ENCODE measurements around the gene TBCCD1. TPM values are rescaled to one million over a fixed set of nuclear protein-coding genes. Genes with fewer than 3 reads are reported as not detected.

The TBCCD1 gene
- total RNA-seq, 1 donor from 2014 or later = 13.5 TPM

DNA sequence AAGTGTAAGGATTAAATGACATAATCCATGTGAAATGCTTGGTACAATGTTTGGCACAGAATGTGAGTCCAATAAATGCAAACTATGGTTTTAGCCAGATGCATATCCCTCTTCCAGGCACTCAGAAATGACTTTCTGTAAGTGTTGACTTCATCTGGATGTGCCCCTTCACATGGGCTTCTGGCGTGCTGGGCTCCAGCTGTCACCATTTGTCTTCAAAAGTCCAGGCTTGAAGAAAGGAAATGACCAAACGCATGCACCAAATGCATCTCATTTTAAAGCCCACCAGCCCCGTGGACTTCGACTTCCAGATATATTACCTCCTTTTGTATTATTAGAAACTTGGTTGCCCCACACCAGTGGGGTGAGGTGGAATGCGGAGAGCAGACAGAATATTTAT lies 46.7 kb downstream of the TBCCD1 start:
- TF ChIP-seq, protein P1, sequence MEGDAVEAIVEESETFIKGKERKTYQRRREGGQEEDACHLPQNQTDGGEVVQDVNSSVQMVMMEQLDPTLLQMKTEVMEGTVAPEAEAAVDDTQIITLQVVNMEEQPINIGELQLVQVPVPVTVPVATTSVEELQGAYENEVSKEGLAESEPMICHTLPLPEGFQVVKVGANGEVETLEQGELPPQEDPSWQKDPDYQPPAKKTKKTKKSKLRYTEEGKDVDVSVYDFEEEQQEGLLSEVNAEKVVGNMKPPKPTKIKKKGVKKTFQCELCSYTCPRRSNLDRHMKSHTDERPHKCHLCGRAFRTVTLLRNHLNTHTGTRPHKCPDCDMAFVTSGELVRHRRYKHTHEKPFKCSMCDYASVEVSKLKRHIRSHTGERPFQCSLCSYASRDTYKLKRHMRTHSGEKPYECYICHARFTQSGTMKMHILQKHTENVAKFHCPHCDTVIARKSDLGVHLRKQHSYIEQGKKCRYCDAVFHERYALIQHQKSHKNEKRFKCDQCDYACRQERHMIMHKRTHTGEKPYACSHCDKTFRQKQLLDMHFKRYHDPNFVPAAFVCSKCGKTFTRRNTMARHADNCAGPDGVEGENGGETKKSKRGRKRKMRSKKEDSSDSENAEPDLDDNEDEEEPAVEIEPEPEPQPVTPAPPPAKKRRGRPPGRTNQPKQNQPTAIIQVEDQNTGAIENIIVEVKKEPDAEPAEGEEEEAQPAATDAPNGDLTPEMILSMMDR (IDR thresholded peaks at IDR 0.05; ENCODE audit: unreplicated experiment) = no peak
- peaks cover 17% of the 10 kb centered on the region for H3K27me3 Mint-ChIP-seq

DNA sequence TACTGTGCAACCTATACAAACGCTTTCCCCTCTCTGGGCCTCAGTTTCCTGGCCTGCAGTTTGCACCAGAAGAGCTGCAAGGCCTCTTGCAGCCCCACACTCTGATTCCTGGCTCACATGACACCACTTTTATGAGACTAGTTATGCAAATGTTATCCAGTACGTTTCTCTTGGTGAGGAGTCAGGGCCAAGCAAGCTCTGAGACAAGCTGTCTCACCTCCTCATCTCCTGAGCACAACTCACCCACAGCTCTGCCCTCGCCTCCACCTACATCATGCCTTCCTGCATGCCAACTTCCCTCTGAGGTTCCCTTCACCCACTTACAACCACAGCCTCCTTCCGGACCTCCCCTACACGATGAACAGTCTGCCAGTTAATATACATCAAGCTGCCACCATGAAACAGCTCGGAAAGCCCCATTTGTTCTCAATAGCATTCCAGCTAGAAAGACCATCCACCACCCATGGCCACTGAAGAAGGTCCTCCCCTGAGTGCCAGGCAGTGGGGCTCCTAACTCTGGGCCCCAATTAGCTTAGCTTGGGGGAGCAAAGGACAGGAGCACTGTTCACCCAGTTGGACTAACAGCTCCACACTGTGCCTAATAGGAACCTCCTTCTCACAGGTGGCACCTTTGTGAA lies 48.0 kb downstream of the TBCCD1 start:
- no peaks in the 10 kb centered on the region for H3K36me3 Mint-ChIP-seq (ENCODE audit: insufficient read depth)
- H3K27ac Mint-ChIP-seq = no peak overlapping the region
- H3K9me3 Mint-ChIP-seq (ENCODE audit: low read depth) = no peaks in the 10 kb centered on the region
- H3K4me1 Mint-ChIP-seq (ENCODE audit: low read depth) = peaks cover 12% of the 10 kb centered on the region
- H3K4me3 Mint-ChIP-seq (ENCODE audit: low read depth) = no peak overlapping the region
- DNase-seq (ENCODE audit: low spot score, unreplicated experiment) = no peak
- TF ChIP-seq, protein P1 (IDR thresholded peaks at IDR 0.05; ENCODE audit: unreplicated experiment) = no peak
- H3K27me3 Mint-ChIP-seq = peaks cover 24% of the 10 kb centered on the region

More for the DNA sequence above, 46.7 kb downstream of the TBCCD1 start:
- Mint-ChIP-seq H3K27ac (no peak overlapping the region), H3K36me3 (ENCODE audit: insufficient read depth) (no peaks in the 10 kb centered on the region), H3K4me3 (ENCODE audit: low read depth) (no peak overlapping the region), H3K4me1 (ENCODE audit: low read depth) (peaks cover 22% of the 10 kb centered on the region), H3K9me3 (ENCODE audit: low read depth) (no peaks in the 10 kb centered on the region)
- no peak for DNase-seq (ENCODE audit: low spot score, unreplicated experiment)

DNA sequence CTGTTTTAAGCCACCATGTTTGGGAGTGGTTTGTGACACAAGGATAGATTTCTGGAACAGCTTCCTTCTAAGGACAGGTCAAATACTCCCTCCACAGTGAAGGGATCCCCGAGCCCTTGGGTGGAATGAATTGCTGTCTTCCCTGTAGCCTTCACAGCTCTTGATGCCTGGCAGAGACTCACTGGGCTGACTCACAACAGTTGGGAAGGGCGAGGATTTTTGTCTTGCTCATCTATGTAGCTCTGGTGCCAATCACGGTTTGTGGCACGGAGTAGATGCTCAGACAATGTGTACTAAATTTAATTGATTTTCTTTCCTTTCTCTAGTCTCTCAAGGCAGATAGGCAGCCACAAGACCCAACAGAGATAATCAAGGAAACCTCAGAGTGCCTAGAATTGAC lies 49.9 kb downstream of the TBCCD1 start:
- no peaks in the 10 kb centered on the region for H3K9me3 Mint-ChIP-seq (ENCODE audit: low read depth)
- H3K27ac Mint-ChIP-seq = no peak overlapping the region
- peaks cover 3% of the 10 kb centered on the region for H3K4me1 Mint-ChIP-seq (ENCODE audit: low read depth)
- TF ChIP-seq, protein P1 (IDR thresholded peaks at IDR 0.05; ENCODE audit: unreplicated experiment) = no peak
- H3K36me3 Mint-ChIP-seq (ENCODE audit: insufficient read depth) = no peaks in the 10 kb centered on the region
- DNase-seq (ENCODE audit: low spot score, unreplicated experiment) = no peak
- no peak overlapping the region for H3K4me3 Mint-ChIP-seq (ENCODE audit: low read depth)
- H3K27me3 Mint-ChIP-seq = peaks cover 33% of the 10 kb centered on the region

DNA sequence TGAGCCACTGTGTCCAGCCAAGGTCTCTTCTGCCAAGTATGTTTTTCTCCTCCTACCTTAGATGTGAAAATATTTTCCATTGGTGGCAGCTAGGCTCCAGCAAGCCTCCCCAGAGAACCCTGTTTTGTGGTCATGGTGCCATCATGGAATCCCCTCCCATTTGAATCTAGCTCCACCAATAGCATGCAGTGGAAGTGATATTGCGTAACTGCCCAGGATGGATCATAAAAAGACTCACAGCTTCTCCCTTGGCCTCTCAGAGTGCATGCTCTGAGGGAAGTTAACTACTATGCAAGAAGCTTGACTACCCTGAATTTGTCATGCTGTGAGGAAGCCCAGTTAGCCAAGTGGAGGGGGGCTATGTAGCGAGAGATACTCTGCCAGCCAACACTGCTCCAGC lies 50.5 kb downstream of the TBCCD1 start:
- H3K27me3 Mint-ChIP-seq = peaks cover 39% of the 10 kb centered on the region
- H3K4me3 Mint-ChIP-seq (ENCODE audit: low read depth) = no peak overlapping the region
- H3K9me3 Mint-ChIP-seq (ENCODE audit: low read depth) = no peaks in the 10 kb centered on the region
- DNase-seq (ENCODE audit: low spot score, unreplicated experiment) = no peak
- no peaks in the 10 kb centered on the region for H3K36me3 Mint-ChIP-seq (ENCODE audit: insufficient read depth)
- H3K27ac Mint-ChIP-seq = no peak overlapping the region
- peaks cover 3% of the 10 kb centered on the region for H3K4me1 Mint-ChIP-seq (ENCODE audit: low read depth)
- TF ChIP-seq, protein P1 (IDR thresholded peaks at IDR 0.05; ENCODE audit: unreplicated experiment) = no peak

DNA sequence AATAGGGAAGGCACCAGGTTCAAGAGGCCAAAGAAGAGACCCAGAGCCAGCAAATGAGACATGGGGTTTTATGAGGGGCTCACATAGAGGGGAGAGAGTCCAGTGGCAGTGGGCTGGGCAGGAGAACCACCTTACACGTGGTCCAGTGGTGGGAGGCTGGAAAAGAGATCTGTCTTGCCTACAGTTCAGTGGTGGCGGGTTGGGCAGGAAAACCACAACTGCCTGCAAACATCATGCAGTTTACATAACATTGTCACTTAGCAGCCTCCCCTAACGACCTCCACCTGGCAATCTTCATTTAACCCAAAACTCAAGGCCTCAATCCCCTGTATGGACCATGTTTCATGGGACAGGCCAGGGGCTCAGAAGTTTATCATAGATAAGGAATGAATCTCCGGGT lies 52.0 kb downstream of the TBCCD1 start:
- no peaks in the 10 kb centered on the region for H3K9me3 Mint-ChIP-seq (ENCODE audit: low read depth)

More for the DNA sequence above, 52.0 kb downstream of the TBCCD1 start:
- Mint-ChIP-seq H3K27ac (no peak overlapping the region), H3K4me3 (ENCODE audit: low read depth) (no peak overlapping the region), H3K36me3 (ENCODE audit: insufficient read depth) (no peaks in the 10 kb centered on the region), H3K4me1 (ENCODE audit: low read depth) (peaks cover 2% of the 10 kb centered on the region), H3K27me3 (peaks cover 39% of the 10 kb centered on the region)
- TF ChIP-seq, protein P1 (IDR thresholded peaks at IDR 0.05; ENCODE audit: unreplicated experiment) = no peak
- DNase-seq (ENCODE audit: low spot score, unreplicated experiment) = no peak
